Body of pancreas (tissue), 4 donors: ENCODE measurements around the gene MAN1A2. TPM values are rescaled to one million over a fixed set of nuclear protein-coding genes. Genes with fewer than 3 reads are reported as not detected.

ENCODE experiments used
- ATAC-seq: fragments of 150-250 bp; one replicate; pipeline ENCODE4 v1.9.1; 2016
- DNase-seq, 4 donors: peaks; one replicate each; pipeline ENCODE4 v3.0.0-alpha.2; 2019
- H3K27ac ChIP-seq, 4 donors: fragments of 200-600 bp; sonication (generic); 1 replicate in 3 of 4; 2 replicates in 1 of 4; pipeline versions ENCODE4 v1.5.1 to v1.6.1; 2016 to 2019; ENCODE audit warnings: mild to moderate bottlenecking in 1 of 4, mixed read lengths in 1 of 4, moderate library complexity in 1 of 4
- H3K27me3 ChIP-seq, 2 donors: fragments of 200-600 bp; sonication (generic); one replicate each; pipeline ENCODE4 v1.6.0; 2016; ENCODE audit warnings: mild to moderate bottlenecking in 1 of 2
- H3K36me3 ChIP-seq, 2 donors: fragments of 200-600 bp; sonication (generic); replicated peaks in 1 of 2; 2 replicates each; pipeline ENCODE4 v1.5.1; 2016; ENCODE audit warnings: low read depth in 2 of 2; ENCODE audit not compliant: insufficient read depth in 1 of 2
- H3K4me1 ChIP-seq: fragments of 200-600 bp; sonication (generic); one replicate; pipeline ENCODE4 v1.6.0; 2016
- H3K4me3 ChIP-seq, 2 donors: fragments of 200-600 bp; sonication (generic); 1 replicate in 1 of 2; 2 replicates in 1 of 2; pipeline ENCODE4 v1.5.1; 2016 to 2019
- H3K9me3 ChIP-seq, 3 donors: fragments of 200-600 bp; sonication (generic); 1 replicate in 2 of 3; 2 replicates in 1 of 3; pipeline ENCODE4 v1.5.1; 2016
- POLR2A ChIP-seq, 3 donors: fragments of 450-650 bp; IDR thresholded peaks; one replicate each; pipeline ENCODE4 v1.6.1; 2016; ENCODE audit warnings: antibody characterized with exemption in 3 of 3, mild to moderate bottlenecking in 2 of 3
- WGBS, 2 donors: methylation state at CpG; one replicate each; pipeline ENCODE4 v1.1.5; 2017; 5-methylcytosine and 5-hydroxymethylcytosine counted together
- intact Hi-C: fragments of 100-400 bp; cut with DNase I; formaldehyde crosslinking; loops from one replicate; pipeline ENCODE4 v1.15.1; 2023
- total RNA-seq, 2 donors: library from RNA; depleted of rRNA; stranded (reverse); fragments of >200 nt; gene quantifications; one replicate each; pipeline ENCODE4 v1.1.0, GENCODE V29; 2016
- TF ChIP-seq, protein P1 (sequence below), 7 experiments: fragments of 450-650 bp in 4 of 7; fragments of 200-600 bp in 3 of 7; sonication (generic) in 3 of 7; IDR thresholded peaks; one replicate each; pipeline ENCODE4 v1.5.1; 2016 to 2019; ENCODE audit warnings: antibody characterized with exemption in 7 of 7

MAN1A2 gene
- total RNA-seq, 2 donors from 2014 or later = 37.9 to 54.4 TPM

DNA sequence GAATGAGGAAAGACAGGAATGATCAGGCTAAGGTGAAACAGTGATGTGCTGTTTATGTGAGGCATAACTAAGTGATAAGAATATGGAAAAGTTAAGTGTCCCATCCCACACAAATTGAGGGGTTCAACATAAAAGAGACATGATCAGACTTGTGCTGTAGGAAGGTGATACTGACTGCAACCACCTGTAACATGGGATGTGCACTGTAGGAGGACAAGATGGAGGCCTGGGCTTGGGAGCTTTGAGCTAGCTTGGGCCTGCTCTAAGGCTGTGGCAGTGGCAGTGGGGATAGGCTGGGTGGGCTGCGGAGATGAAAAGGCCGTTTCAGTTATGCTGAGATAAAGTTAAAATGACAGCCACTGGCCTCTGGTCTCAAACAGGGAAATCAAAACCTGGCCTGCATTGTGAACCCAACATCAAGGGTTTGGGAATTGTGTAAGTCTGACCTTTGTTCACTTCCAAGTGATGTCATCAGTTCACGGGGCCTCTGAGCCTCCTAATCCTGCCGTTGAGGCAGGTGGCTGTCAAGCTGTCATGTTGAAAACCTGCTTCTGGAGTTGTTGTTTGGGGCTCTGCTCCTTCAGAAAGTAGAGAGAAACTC is 177.4 kb downstream of the MAN1A2 start:
- intact Hi-C loops = loop anchor here (10.0 kb wide), 1 partner anchor 120 kb away; no protein-coding TSS in a partner anchor
- H3K9me3 ChIP-seq = no peaks in the 10 kb centered on the region
- TF ChIP-seq, protein P1, sequence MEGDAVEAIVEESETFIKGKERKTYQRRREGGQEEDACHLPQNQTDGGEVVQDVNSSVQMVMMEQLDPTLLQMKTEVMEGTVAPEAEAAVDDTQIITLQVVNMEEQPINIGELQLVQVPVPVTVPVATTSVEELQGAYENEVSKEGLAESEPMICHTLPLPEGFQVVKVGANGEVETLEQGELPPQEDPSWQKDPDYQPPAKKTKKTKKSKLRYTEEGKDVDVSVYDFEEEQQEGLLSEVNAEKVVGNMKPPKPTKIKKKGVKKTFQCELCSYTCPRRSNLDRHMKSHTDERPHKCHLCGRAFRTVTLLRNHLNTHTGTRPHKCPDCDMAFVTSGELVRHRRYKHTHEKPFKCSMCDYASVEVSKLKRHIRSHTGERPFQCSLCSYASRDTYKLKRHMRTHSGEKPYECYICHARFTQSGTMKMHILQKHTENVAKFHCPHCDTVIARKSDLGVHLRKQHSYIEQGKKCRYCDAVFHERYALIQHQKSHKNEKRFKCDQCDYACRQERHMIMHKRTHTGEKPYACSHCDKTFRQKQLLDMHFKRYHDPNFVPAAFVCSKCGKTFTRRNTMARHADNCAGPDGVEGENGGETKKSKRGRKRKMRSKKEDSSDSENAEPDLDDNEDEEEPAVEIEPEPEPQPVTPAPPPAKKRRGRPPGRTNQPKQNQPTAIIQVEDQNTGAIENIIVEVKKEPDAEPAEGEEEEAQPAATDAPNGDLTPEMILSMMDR (IDR thresholded peaks at IDR 0.05) = no peak
- TF ChIP-seq POLR2A (IDR thresholded peaks at IDR 0.05) = no peak
- DNase-seq (peak in 2 of 4 donors; percentile 15 to 30), ATAC-seq (peak; percentile 47)
- peaks cover 13% of the 10 kb centered on the region for H3K4me1 ChIP-seq
- 51 to 53% methylated on average over 4 of the region's 4 CpGs for WGBS, 2 donors
- H3K27ac ChIP-seq = no peak overlapping the region
- H3K36me3 ChIP-seq = no peaks in the 10 kb centered on the region
- no peak overlapping the region for H3K4me3 ChIP-seq
- no peaks in the 10 kb centered on the region for H3K27me3 ChIP-seq

DNA sequence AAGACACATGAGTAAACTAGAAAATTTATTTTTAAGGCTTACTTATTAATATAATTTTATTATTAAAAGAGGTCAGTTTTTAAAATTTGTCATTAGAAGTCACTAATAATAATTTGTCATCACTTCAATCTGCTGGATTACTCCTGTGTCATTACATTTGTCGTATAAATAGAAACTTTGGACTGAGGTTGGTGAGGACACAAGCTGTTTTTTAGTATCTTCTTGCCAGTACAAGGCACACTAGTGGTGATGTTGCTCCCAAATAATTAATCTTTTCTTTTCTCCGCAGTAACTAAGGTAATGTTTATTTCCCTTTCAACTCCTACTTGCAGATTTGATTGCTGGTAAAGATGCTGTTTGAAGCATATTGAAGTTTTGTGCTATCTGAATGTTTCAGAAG is 179.2 kb downstream of the MAN1A2 start:
- Histone ChIP-seq H3K9me3 (no peaks in the 10 kb centered on the region), H3K27me3 (no peaks in the 10 kb centered on the region), H3K27ac (no peak overlapping the region), H3K4me3 (no peak overlapping the region), H3K4me1 (peaks cover 5% of the 10 kb centered on the region), H3K36me3 (no peaks in the 10 kb centered on the region)
- ATAC-seq = no peak
- WGBS, 2 donors = 87 to 88% methylated on average over 2 of the region's 2 CpGs
- TF ChIP-seq, protein P1 (IDR thresholded peaks at IDR 0.05) = no peak
- no peak for TF ChIP-seq POLR2A (IDR thresholded peaks at IDR 0.05)
- intact Hi-C loops = loop anchor here (10.0 kb wide), 1 partner anchor 118 kb away; no protein-coding TSS in a partner anchor
- DNase-seq = no peak

DNA sequence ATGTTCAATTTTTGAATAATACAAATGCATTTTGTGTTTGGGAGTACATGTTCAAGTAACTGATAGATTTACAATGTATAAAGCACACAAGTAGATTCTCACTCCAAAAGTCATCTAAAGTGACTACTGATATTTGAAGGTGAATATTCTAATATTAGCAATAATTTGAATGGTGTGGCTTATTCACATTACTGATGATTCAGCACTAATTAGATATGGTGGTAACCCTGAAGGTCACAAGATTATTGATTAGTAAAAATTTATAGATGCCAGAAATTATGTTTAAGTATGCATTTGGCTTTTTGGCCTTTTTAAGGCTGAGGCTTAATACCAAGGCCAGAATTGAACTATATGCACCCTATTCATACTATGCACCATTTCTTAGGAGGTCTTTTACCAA is 186.2 kb downstream of the MAN1A2 start:
- Histone ChIP-seq H3K36me3 (no peaks in the 10 kb centered on the region), H3K27me3 (no peaks in the 10 kb centered on the region), H3K4me1 (no peaks in the 10 kb centered on the region), H3K9me3 (no peaks in the 10 kb centered on the region), H3K27ac (no peak overlapping the region), H3K4me3 (no peak overlapping the region)
- intact Hi-C loops = no loop called here
- no peak for ATAC-seq
- no peak for TF ChIP-seq POLR2A (IDR thresholded peaks at IDR 0.05)
- TF ChIP-seq, protein P1 (IDR thresholded peaks at IDR 0.05) = no peak
- no peak for DNase-seq

DNA sequence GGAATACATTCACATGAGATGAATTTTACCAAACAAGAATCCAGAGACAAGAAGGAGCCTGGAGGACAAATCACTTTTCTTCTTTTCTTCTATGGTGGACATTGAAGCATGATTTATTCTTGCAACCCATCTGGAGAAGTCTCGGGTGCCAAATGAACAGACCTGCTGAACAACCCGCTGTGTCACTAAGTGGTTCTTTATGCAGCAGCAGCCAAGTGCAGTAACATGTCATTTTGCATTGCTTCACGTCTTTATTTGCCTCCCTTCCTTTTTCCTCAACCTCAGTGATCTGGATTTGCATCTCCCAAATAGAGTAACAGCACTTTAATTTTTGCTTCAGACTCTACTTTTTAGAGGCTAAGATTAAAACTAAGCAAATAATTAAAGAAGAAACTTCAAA is 188.6 kb downstream of the MAN1A2 start:
- Histone ChIP-seq H3K36me3 (no peaks in the 10 kb centered on the region), H3K27me3 (no peaks in the 10 kb centered on the region), H3K4me1 (no peaks in the 10 kb centered on the region), H3K27ac (no peak overlapping the region), H3K4me3 (no peak overlapping the region), H3K9me3 (no peaks in the 10 kb centered on the region)
- DNase-seq (no peak), ATAC-seq (no peak)
- intact Hi-C loops = no loop called here
- 80 to 84% methylated on average over 3 of the region's 3 CpGs for WGBS, 2 donors
- TF ChIP-seq POLR2A (IDR thresholded peaks at IDR 0.05) = no peak
- TF ChIP-seq, protein P1 (IDR thresholded peaks at IDR 0.05) = no peak

DNA sequence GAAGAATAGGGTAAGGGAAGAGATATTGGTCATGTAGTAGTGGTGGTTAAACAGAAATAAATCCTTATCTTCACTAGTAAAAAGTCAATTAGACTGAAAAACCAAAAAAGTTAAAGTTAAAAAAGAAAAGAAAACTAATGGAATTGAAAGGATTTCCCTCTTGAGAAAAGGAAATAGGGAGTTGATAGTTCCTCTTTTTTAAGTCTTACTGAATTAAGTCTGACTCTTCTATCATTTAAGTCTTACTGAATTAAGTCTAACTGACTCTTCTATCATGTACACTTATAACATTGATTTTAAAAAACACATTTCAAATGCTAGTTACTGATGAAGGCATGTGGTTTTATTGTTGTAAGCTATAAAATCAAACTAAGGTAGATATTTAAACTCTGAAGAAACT is 189.1 kb downstream of the MAN1A2 start:
- intact Hi-C loops = no loop called here
- no peak for DNase-seq

More for the DNA sequence above, 189.1 kb downstream of the MAN1A2 start:
- Histone ChIP-seq H3K36me3 (no peaks in the 10 kb centered on the region), H3K27me3 (no peaks in the 10 kb centered on the region), H3K9me3 (no peaks in the 10 kb centered on the region), H3K27ac (no peak overlapping the region), H3K4me3 (no peak overlapping the region), H3K4me1 (peaks cover 3% of the 10 kb centered on the region)
- TF ChIP-seq, protein P1 (IDR thresholded peaks at IDR 0.05) = no peak
- TF ChIP-seq POLR2A (IDR thresholded peaks at IDR 0.05) = no peak
- ATAC-seq = no peak
